Lower leg skin (tissue), 4 donors: Measurements from ENCODE around the gene SLC22A1. TPM values are rescaled to one million over a fixed set of nuclear protein-coding genes. Genes with fewer than 3 reads are reported as not detected.

Experiments used
- DNase-seq, 2 donors: peaks; one replicate each; pipeline ENCODE4 v3.0.0-alpha.2; 2019; ENCODE audit warnings: low spot score in 2 of 2
- H3K4me3 ChIP-seq: fragments of 200-600 bp; sonication (generic); 2 replicates; pipeline ENCODE4 v1.5.1; 2017; ENCODE audit warnings: mild to moderate bottlenecking, low read depth; ENCODE audit not compliant: poor library complexity, severe bottlenecking
- CTCF ChIP-seq, 3 donors: fragments of 450-650 bp; IDR thresholded peaks; one replicate each; pipeline ENCODE4 v1.5.1; 2016; ENCODE audit warnings: antibody characterized with exemption in 3 of 3, mild to moderate bottlenecking in 3 of 3, moderate library complexity in 2 of 3
- POLR2A ChIP-seq, 2 donors: fragments of 450-650 bp; IDR thresholded peaks; one replicate each; pipeline ENCODE4 v1.6.1; 2016 to 2017; ENCODE audit warnings: antibody characterized with exemption in 2 of 2, mild to moderate bottlenecking in 1 of 2, moderate library complexity in 1 of 2
- WGBS, 2 donors: methylation state at CpG; one replicate each; pipeline ENCODE4 v1.1.5; 2018; 5-methylcytosine and 5-hydroxymethylcytosine counted together
- intact Hi-C: fragments of 100-400 bp; cut with DNase I; formaldehyde crosslinking; loops from one replicate; pipeline ENCODE4 v1.15.0; 2023; ENCODE audit warnings: low total_unique reads
- total RNA-seq, 4 donors: library from RNA; depleted of rRNA; stranded (reverse); fragments of >200 nt; gene quantifications; one replicate each; pipeline ENCODE4 v1.1.0, GENCODE V29; 2016

Gene SLC22A1
- total RNA-seq, 4 donors from 2014 or later: 0.65 to 1.4 (median 0.80) TPM; not detected in 1

- TF ChIP-seq CTCF (IDR thresholded peaks at IDR 0.05): no peak
- H3K4me3 ChIP-seq: no peak overlapping the region
- WGBS, 2 donors: 96% methylated on average over 16 of the region's 16 CpGs
- DNase-seq: peak in 1 of 2 donors; percentile 68
- intact Hi-C loops: no loop called here
These were observed 5.9 kb downstream of the SLC22A1 start for GRCh38 chr6:160127270-160128124.

- 91 to 96% methylated on average over 3 of the region's 3 CpGs for WGBS, 2 donors
- intact Hi-C loops: no loop called here
- DNase-seq: no peak
These were observed 6.6 kb downstream of the SLC22A1 start for GRCh38 chr6:160128125-160128683.

DNA sequence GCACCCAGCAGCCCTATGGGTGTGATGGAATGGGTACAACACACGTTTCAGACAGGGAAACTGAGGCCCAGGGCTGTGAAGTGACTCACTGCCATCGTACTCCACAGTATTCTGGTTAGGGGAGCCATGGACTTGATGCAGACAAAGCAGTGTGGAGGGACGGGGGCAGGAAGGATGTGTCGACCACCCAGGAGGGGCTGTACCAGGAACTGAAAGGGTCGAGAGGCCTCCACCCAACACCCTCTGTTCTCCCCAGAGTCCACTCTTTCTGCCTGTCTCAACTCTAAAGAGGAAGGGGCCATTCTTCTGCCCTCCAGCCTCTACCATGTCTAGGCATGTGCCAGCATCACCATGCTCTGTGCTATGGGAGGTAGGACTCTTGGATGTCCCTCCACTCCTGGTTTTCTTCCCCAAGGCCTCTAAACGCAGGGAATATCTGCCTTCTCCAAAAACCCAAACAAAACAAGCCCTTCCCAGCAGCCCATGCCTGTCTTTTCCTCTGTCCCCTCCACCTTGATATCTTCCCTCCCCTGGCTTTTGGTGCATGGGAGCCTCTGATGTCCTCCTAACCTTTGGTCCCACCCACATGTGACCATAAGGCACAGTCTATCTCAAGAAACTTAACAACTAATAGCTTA lies 7.4 kb downstream of the SLC22A1 start:
- intact Hi-C loops: no loop called here
- no peak overlapping the region for H3K4me3 ChIP-seq
- DNase-seq: peak in 1 of 2 donors; percentile 60
- 83 to 88% methylated on average over 6 of the region's 6 CpGs for WGBS, 2 donors
- no peak for TF ChIP-seq POLR2A (IDR thresholded peaks at IDR 0.05)
- no peak for TF ChIP-seq CTCF (IDR thresholded peaks at IDR 0.05)

More at GRCh38 chr6:160128125-160128683, 6.6 kb downstream of the SLC22A1 start:
- TF ChIP-seq POLR2A (IDR thresholded peaks at IDR 0.05) (no peak), CTCF (IDR thresholded peaks at IDR 0.05) (no peak)
- H3K4me3 ChIP-seq: no peak overlapping the region

DNA sequence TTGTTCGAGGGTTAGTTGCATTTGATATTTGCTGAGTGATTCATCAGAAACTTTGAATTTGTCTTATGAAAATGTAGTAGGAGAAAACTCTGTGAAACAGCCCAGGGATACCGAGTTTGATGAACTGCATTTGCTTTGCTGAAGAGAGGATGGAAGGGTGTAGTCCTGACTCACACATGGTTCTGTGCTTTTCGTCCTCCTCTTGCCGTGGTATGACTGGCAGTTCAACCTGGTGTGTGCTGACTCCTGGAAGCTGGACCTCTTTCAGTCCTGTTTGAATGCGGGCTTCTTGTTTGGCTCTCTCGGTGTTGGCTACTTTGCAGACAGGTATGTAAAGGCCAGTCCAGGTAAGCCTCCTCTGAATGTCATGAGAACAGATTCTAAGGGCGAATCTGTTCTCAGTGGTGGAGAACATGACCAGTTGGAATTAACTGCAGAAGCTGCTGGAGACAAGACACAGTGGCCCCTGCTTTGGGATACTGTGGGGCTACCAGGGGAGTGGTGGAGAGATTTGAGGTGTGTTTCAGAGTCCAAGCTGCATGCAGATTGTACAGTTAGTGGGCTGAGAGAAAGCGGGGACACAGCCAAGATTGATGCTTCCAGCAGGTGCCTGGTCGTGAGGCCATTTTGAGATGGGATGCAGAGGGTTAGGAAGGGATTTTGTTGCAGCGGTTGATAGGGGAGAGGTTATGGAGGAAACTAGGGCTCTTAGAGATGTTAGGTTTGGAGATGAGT lies 8.4 kb downstream of the SLC22A1 start:
- H3K4me3 ChIP-seq: no peak overlapping the region
- peak in 1 of 2 donors; percentile 58 for DNase-seq
- TF ChIP-seq CTCF (IDR thresholded peaks at IDR 0.05): no peak
- TF ChIP-seq POLR2A (IDR thresholded peaks at IDR 0.05): no peak
- intact Hi-C loops: loop anchor here (10.0 kb wide), 1 partner anchor 325 kb away; no protein-coding TSS in a partner anchor
- 92% methylated on average over 10 of the region's 10 CpGs for WGBS, 2 donors

DNA sequence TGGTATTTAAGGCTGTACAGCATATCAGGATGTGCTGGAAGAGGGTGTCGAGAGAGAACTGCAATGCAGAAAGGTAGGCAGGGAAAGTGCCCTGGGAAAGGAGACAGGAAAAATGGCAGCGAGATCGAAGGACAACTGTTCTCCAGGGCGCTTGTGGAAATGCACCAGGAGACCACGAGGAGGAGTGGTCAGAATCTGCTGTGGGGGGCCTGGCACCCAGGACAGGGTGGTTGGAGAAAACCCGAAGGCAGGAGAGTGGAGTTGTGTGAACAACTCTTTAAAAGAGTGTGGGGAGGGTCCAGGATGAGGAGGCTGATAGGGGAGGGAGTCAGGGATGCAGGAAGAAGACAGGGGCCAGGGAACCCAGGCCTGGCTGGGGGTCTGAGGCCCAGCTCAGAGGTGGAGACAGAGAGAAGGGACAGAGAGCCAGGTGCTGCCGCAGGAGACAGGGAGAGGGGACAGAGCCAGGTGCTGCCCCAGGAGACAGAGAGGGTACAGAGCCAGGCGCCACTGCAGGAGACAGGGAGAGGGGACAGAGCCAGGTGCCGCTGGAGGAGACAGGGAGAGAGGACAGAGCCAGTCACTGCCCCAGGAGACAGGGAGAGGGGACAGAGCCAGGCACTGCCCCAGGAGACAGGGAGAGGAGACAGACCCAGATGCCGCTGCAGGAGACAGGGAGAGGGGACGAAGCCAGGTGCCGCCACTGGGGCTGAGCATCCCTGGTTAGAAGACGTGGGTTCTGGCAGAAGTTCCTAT lies 9.3 kb downstream of the SLC22A1 start:
- no peak overlapping the region for H3K4me3 ChIP-seq
- 90 to 93% methylated on average over 13 of the region's 13 CpGs for WGBS, 2 donors
- no peak for TF ChIP-seq CTCF (IDR thresholded peaks at IDR 0.05)
- no peak for TF ChIP-seq POLR2A (IDR thresholded peaks at IDR 0.05)
- peak in 1 of 2 donors; percentile 43 for DNase-seq
- intact Hi-C loops: loop anchor here (10.0 kb wide), 1 partner anchor 324 kb away; no protein-coding TSS in a partner anchor
